HG03135 (cell line): ENCODE measurements around the gene RELCH.
"Not testable (repeated sequence)": the region's sequence is repeated elsewhere in the genome, so short reads cannot be mapped to it uniquely, and the experiment has no call there.

Experiments used
- ATAC-seq: cut with Tn5 transposase; IDR thresholded peaks from one replicate; pipeline ENCODE4 v1.9.1; 2021; ENCODE audit warnings: mild to moderate bottlenecking, moderate library complexity; ENCODE audit not compliant: unreplicated experiment

The RELCH gene, protein sequence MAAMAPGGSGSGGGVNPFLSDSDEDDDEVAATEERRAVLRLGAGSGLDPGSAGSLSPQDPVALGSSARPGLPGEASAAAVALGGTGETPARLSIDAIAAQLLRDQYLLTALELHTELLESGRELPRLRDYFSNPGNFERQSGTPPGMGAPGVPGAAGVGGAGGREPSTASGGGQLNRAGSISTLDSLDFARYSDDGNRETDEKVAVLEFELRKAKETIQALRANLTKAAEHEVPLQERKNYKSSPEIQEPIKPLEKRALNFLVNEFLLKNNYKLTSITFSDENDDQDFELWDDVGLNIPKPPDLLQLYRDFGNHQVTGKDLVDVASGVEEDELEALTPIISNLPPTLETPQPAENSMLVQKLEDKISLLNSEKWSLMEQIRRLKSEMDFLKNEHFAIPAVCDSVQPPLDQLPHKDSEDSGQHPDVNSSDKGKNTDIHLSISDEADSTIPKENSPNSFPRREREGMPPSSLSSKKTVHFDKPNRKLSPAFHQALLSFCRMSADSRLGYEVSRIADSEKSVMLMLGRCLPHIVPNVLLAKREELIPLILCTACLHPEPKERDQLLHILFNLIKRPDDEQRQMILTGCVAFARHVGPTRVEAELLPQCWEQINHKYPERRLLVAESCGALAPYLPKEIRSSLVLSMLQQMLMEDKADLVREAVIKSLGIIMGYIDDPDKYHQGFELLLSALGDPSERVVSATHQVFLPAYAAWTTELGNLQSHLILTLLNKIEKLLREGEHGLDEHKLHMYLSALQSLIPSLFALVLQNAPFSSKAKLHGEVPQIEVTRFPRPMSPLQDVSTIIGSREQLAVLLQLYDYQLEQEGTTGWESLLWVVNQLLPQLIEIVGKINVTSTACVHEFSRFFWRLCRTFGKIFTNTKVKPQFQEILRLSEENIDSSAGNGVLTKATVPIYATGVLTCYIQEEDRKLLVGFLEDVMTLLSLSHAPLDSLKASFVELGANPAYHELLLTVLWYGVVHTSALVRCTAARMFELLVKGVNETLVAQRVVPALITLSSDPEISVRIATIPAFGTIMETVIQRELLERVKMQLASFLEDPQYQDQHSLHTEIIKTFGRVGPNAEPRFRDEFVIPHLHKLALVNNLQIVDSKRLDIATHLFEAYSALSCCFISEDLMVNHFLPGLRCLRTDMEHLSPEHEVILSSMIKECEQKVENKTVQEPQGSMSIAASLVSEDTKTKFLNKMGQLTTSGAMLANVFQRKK

GRCh38 chr18:62186774-62187542, at the start of gene RELCH, which contains the start of gene PIGN:
Gene RELCH (plus strand): TSS chr18:62187255. CDS start chr18:62187506, 251 bp downstream.
Gene PIGN (minus strand): TSS chr18:62187056. CDS start chr18:62161353, 25,703 bp downstream.
- ATAC-seq, result peak; percentile 89

- no peak for ATAC-seq
Observed at GRCh38 chr18:62138461-62139235, 48.4 kb upstream of the RELCH start.

GRCh38 chr18:62140259-62140658, 46.8 kb upstream of the RELCH start:
- ATAC-seq, result no peak

DNA sequence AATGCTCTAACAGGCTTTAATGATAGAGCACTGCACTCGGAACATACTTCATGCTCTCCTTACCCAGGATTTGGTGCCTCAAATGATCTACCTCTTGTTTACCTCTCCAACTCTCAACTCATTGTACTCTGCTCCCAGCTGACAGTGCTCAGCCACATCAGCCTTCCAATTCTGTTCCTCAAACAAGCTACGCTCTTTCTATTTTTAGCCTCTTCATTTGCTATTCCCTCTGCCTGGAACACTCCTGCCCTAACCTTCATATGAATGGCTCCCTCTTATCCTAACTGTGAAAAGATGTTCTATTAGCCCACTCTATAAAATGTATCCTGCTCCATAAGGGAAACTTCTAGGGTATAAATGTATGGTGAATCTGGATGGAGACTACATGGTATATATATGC, 42.7 kb upstream of the RELCH start:
- ATAC-seq, result no peak

GRCh38 chr18:62151068-62151771, 35.8 kb upstream of the RELCH start:
- no peak for ATAC-seq

- ATAC-seq, result no peak
Observed at GRCh38 chr18:62152844-62153243, 34.2 kb upstream of the RELCH start.

- no peak for ATAC-seq
Observed at GRCh38 chr18:62157843-62158242, 29.2 kb upstream of the RELCH start.

GRCh38 chr18:62164310-62164709, 22.7 kb upstream of the RELCH start:
- ATAC-seq, result no peak

- ATAC-seq, result no peak
Observed at GRCh38 chr18:62164855-62165487, 22.1 kb upstream of the RELCH start.

- ATAC-seq, result no peak
Observed at GRCh38 chr18:62165583-62165982, 21.5 kb upstream of the RELCH start.

GRCh38 chr18:62166524-62166923, 20.5 kb upstream of the RELCH start:
- ATAC-seq, result not testable (repeated sequence)

DNA sequence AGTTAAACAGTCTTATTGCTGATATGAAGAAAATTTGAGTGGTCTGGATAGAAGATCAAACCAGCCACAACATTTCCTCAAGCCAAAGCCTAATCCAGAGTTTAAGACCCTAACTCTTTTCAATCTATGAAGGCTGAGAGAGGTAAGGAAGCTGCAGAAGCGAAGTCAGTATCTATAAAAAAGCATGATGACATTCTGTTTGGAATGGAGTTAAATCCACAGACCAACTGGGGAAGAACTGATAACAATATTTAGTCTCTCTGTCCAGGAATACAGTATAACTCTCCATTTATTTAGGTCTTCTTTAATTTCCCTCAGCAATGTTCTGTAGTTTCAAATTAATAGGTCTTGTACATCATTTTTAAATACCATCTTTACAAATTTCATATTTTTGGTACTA, 16.2 kb upstream of the RELCH start:
- no peak for ATAC-seq

GRCh38 chr18:62172298-62172697, 14.8 kb upstream of the RELCH start:
- ATAC-seq, result no peak

DNA sequence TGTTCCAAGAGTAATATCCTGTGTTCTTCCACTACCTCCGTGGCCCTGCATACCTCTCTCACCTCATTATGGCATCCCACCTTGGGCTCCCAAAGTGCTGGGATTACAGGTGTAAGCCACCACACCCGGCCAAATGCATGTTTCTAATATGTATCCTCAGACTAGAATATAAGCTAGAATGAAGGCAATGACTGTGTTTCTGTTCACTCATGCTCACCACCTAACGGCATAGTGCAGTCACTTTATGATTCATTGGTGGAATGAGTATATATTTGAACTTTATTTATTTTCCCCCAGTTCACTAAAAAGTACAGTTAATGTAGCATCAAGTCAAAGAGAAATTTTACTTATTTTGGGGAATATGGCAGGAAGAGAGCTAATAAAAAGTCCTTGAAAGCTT, 11.5 kb upstream of the RELCH start:
- ATAC-seq, result no peak

DNA sequence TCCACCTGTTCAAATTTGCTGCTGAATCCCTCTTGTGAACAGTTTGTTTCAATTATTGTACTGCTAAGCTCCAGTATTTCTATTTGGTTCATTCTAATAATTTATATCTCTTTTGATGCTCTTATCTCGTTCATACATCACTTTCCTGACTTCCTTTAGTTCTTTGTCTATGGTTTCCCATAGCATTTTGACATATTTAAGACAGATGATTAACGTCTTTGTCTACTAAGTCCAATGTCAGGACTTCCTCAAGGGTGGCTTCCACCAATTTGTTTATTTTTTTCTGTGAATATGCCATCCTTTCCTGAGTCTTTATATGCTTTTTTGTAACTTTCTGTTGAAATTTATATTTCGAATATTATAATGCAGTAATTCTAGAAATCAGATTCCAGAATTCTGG, 9.8 kb upstream of the RELCH start:
- no peak for ATAC-seq

- ATAC-seq, result no peak
Observed at GRCh38 chr18:62179213-62179612, 7.8 kb upstream of the RELCH start.

DNA sequence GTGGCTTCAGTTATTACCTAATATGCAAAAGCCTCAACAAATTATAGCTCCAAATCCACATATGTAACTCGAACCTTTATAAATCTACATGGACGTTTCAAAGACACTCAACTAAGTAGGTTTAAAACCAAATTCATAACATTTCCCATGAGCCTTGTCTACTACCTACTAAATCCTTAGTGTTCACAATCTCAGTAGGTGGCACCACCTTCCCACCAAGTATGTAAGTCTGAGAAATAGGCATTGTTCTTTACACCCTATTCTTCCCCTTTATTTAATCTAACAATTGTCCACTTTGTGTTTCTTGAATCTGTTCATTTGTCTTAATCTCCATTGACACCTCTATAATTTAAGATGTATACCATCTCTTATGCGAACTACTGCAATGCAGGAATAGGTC, 4.8 kb upstream of the RELCH start:
- no peak for ATAC-seq

GRCh38 chr18:62183578-62184195, 3.4 kb upstream of the RELCH start:
- no peak for ATAC-seq
